ENCODE results near the gene SPR. TPM values are rescaled to one million over a fixed set of nuclear protein-coding genes. Genes with fewer than 3 reads are reported as not detected.
A peak's percentile ranks its signal among the peaks of the same experiment; 100 is the strongest.

Gene SPR
- total and polyA plus RNA-seq, 2 of the 13 experiments (the other 11 are each of a cell fraction or from before 2014, with no cell fraction given): 34.0 to 96.0 TPM

DNA sequence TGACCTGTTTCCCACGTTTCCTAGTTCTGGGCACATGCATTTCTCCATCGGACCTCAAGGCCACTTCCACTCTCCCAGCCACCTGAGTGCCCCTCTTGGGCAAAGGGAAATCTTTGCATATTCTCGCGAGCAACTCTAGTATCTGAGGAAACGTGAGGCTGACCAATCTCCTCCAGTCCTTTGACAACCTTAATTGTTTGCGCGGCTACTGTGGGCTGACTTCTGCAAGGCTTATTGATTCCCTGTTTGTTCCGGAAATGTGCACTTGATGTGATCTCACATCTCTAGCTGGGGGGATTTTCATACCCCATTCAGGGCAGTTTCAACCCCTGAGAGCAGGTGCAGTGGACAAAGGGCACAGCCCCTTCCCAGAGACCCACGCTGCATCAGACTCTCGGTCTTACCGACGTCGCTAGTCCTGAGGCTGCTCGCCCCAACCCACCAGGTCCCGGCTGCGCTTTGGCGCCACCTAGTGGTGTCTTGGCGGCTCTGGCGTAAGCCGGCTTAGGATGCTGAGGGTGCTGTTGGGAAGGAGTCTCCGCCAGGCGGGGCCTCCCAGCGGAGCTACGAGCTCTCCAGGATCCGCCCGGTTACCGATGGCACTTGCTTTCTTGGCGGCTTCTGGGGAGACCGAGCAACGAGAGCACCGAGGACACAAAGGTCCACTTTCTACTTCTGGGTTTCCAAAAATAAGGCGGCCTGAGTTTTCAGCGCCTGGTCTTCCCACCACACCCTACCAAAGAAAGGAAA lies 24.8 kb upstream of the SPR start (continued):
- TF ChIP-seq, protein P1, sequence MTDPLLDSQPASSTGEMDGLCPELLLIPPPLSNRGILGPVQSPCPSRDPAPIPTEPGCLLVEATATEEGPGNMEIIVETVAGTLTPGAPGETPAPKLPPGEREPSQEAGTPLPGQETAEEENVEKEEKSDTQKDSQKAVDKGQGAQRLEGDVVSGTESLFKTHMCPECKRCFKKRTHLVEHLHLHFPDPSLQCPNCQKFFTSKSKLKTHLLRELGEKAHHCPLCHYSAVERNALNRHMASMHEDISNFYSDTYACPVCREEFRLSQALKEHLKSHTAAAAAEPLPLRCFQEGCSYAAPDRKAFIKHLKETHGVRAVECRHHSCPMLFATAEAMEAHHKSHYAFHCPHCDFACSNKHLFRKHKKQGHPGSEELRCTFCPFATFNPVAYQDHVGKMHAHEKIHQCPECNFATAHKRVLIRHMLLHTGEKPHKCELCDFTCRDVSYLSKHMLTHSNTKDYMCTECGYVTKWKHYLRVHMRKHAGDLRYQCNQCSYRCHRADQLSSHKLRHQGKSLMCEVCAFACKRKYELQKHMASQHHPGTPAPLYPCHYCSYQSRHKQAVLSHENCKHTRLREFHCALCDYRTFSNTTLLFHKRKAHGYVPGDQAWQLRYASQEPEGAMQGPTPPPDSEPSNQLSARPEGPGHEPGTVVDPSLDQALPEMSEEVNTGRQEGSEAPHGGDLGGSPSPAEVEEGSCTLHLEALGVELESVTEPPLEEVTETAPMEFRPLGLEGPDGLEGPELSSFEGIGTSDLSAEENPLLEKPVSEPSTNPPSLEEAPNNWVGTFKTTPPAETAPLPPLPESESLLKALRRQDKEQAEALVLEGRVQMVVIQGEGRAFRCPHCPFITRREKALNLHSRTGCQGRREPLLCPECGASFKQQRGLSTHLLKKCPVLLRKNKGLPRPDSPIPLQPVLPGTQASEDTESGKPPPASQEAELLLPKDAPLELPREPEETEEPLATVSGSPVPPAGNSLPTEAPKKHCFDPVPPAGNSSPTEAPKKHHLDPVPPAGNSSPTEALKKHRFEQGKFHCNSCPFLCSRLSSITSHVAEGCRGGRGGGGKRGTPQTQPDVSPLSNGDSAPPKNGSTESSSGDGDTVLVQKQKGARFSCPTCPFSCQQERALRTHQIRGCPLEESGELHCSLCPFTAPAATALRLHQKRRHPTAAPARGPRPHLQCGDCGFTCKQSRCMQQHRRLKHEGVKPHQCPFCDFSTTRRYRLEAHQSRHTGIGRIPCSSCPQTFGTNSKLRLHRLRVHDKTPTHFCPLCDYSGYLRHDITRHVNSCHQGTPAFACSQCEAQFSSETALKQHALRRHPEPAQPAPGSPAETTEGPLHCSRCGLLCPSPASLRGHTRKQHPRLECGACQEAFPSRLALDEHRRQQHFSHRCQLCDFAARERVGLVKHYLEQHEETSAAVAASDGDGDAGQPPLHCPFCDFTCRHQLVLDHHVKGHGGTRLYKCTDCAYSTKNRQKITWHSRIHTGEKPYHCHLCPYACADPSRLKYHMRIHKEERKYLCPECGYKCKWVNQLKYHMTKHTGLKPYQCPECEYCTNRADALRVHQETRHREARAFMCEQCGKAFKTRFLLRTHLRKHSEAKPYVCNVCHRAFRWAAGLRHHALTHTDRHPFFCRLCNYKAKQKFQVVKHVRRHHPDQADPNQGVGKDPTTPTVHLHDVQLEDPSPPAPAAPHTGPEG (CRISPR knock-in tag; IDR thresholded peaks at IDR 0.05): no peak
- no peak; the same call in 1 of the 2 replicates for TF ChIP-seq ZNF136 (CRISPR knock-in tag; IDR thresholded peaks at IDR 0.05; ENCODE audit: low read depth)
- TF ChIP-seq, protein P2, sequence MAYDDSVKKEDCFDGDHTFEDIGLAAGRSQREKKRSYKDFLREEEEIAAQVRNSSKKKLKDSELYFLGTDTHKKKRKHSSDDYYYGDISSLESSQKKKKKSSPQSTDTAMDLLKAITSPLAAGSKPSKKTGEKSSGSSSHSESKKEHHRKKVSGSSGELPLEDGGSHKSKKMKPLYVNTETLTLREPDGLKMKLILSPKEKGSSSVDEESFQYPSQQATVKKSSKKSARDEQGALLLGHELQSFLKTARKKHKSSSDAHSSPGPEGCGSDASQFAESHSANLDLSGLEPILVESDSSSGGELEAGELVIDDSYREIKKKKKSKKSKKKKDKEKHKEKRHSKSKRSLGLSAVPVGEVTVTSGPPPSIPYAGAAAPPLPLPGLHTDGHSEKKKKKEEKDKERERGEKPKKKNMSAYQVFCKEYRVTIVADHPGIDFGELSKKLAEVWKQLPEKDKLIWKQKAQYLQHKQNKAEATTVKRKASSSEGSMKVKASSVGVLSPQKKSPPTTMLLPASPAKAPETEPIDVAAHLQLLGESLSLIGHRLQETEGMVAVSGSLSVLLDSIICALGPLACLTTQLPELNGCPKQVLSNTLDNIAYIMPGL (CRISPR knock-in tag; IDR thresholded peaks at IDR 0.05; ENCODE audit: borderline replicate concordance in 1 of 2, low read depth in 1 of 2): peak; percentile 96 to 98
- no peak for TF ChIP-seq ZNF674 (CRISPR knock-in tag; IDR thresholded peaks at IDR 0.05; ENCODE audit: low read depth)
- peak; percentile 63; the same call in 1 of the 2 replicates for TF ChIP-seq SMC3 (IDR thresholded peaks at IDR 0.05; ENCODE audit: low read length)
- no peak for TF ChIP-seq CENPX (CRISPR knock-in tag; IDR thresholded peaks at IDR 0.05)
- TF ChIP-seq, protein P3, sequence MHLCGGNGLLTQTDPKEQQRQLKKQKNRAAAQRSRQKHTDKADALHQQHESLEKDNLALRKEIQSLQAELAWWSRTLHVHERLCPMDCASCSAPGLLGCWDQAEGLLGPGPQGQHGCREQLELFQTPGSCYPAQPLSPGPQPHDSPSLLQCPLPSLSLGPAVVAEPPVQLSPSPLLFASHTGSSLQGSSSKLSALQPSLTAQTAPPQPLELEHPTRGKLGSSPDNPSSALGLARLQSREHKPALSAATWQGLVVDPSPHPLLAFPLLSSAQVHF (CRISPR knock-in tag; IDR thresholded peaks at IDR 0.05): no peak
- TF ChIP-seq RNF2 (conservative IDR thresholded peaks at IDR 0.05; ENCODE audit: low read depth): peak; percentile 73; the same call in 1 of the 2 replicates
- no peak for TF ChIP-seq SMARCE1 (IDR thresholded peaks at IDR 0.05; ENCODE audit: borderline replicate concordance)
- TF ChIP-seq ZNF589 (CRISPR knock-in tag; conservative IDR thresholded peaks at IDR 0.05): no peak
- no peak for TF ChIP-seq MEF2D (CRISPR knock-in tag; IDR thresholded peaks at IDR 0.05)
- no peak for TF ChIP-seq NCOR1 (IDR thresholded peaks at IDR 0.05; ENCODE audit: borderline replicate concordance, low read length)
- TF ChIP-seq, protein P4, sequence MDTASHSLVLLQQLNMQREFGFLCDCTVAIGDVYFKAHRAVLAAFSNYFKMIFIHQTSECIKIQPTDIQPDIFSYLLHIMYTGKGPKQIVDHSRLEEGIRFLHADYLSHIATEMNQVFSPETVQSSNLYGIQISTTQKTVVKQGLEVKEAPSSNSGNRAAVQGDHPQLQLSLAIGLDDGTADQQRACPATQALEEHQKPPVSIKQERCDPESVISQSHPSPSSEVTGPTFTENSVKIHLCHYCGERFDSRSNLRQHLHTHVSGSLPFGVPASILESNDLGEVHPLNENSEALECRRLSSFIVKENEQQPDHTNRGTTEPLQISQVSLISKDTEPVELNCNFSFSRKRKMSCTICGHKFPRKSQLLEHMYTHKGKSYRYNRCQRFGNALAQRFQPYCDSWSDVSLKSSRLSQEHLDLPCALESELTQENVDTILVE (CRISPR knock-in tag; IDR thresholded peaks at IDR 0.05): peak; percentile 63; the same call in 1 of the 2 replicates
- TF ChIP-seq ZNF543 (CRISPR knock-in tag; IDR thresholded peaks at IDR 0.05): peak; percentile 87; the same call in 1 of the 2 replicates
- TF ChIP-seq, protein P5, sequence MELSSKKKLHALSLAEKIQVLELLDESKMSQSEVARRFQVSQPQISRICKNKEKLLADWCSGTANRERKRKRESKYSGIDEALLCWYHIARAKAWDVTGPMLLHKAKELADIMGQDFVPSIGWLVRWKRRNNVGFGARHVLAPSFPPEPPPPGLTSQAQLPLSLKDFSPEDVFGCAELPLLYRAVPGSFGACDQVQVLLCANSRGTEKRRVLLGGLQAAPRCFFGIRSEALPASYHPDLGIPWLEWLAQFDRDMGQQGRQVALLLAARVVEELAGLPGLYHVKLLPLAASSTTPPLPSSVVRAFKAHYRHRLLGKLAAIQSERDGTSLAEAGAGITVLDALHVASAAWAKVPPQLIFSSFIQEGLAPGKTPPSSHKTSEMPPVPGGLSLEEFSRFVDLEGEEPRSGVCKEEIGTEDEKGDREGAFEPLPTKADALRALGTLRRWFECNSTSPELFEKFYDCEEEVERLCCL (CRISPR knock-in tag; IDR thresholded peaks at IDR 0.05; ENCODE audit: borderline replicate concordance): no peak
- TF ChIP-seq GABPB1 (CRISPR knock-in tag; IDR thresholded peaks at IDR 0.05): peak; percentile 63; the same call in 1 of the 2 replicates
- TF ChIP-seq ZMAT3 (CRISPR knock-in tag; conservative IDR thresholded peaks at IDR 0.05): peak; percentile 47; the same call in 1 of the 2 replicates
- TF ChIP-seq JDP2 (CRISPR knock-in tag; IDR thresholded peaks at IDR 0.05; ENCODE audit: borderline replicate concordance): no peak
